H1 (cell line): Measurements from ENCODE around the gene OR8B2. TPM values are rescaled to one million over a fixed set of nuclear protein-coding genes. Genes with fewer than 3 reads are reported as not detected.

ENCODE experiments used
- CTCF ChIA-PET: fragments of 300-600 bp; sonication (Branson Sonifier 250); formaldehyde crosslinking; loops from one replicate; lab custom pipeline; 2021; ENCODE audit not compliant: partially characterized antibody; lab: Charles Lee
- POLR2A ChIA-PET: fragments of 300-600 bp; sonication (Branson Sonifier 250); formaldehyde crosslinking; loops from one replicate; lab custom pipeline; 2021; ENCODE audit warnings: inconsistent platforms; ENCODE audit not compliant: partially characterized antibody; lab: Charles Lee
- DNase-seq, 2 experiments: peaks; one replicate each; pipeline versions ENCODE4 v3.0.0 to v3.0.0-alpha.2; 2010 to 2022; ENCODE audit warnings: low spot score in 2 of 2, low read depth in 1 of 2, mixed read lengths in 1 of 2
- FAIRE-seq: peaks from 2 replicates; lab custom pipeline; 2011; peaks lifted over from hg19 to GRCh38; lab: Jason Lieb, UNC
- H2AFZ ChIP-seq: 2 replicates; pipeline ENCODE4 v1.8.1; 2012; ENCODE audit warnings: low read length, inconsistent platforms
- H2AK5ac ChIP-seq: 2 replicates; pipeline ENCODE4 v1.6.1; 2013; ENCODE audit warnings: low read depth, low read length
- H2BK120ac ChIP-seq: replicated peaks from 2 replicates; pipeline ENCODE3; 2013; ENCODE audit warnings: low read depth, low read length, inconsistent platforms
- H2BK12ac ChIP-seq: 2 replicates; pipeline ENCODE4 v1.6.1; 2013; ENCODE audit warnings: low read depth, low read length
- H2BK15ac ChIP-seq: 2 replicates; pipeline ENCODE4 v1.6.1; 2013; ENCODE audit warnings: low read length
- H2BK20ac ChIP-seq: 2 replicates; pipeline ENCODE4 v1.6.1; 2013; ENCODE audit warnings: low read length
- H2BK5ac ChIP-seq: 2 replicates; pipeline ENCODE4 v1.6.1; 2013; ENCODE audit warnings: low read depth, low read length
- H3K14ac ChIP-seq: 2 replicates; pipeline ENCODE4 v1.6.1; 2013; ENCODE audit warnings: inconsistent platforms; ENCODE audit not compliant: insufficient read length
- H3K18ac ChIP-seq: 2 replicates; pipeline ENCODE4 v1.6.1; 2013; ENCODE audit warnings: low read length; ENCODE audit errors: extremely low read depth
- H3K23ac ChIP-seq: 2 replicates; pipeline ENCODE4 v1.6.1; 2013; ENCODE audit warnings: inconsistent platforms; ENCODE audit not compliant: insufficient read length
- H3K23me2 ChIP-seq: 2 replicates; pipeline ENCODE4 v1.6.1; 2013; ENCODE audit warnings: low read depth, low read length
- H3K27ac ChIP-seq: 2 replicates; pipeline ENCODE4 v1.6.1; 2011; ENCODE audit warnings: low read depth, low read length, inconsistent platforms
- H3K27me3 ChIP-seq, 4 experiments: replicated peaks in 1 of 4; 1 replicate in 1 of 4; 2 replicates in 3 of 4; pipeline versions ENCODE4 v1.6.1 to v1.8.1; 2011 to 2013; ENCODE audit warnings: low read length in 3 of 4, mild to moderate bottlenecking in 3 of 4, inconsistent platforms in 2 of 4, mixed read lengths in 2 of 4, moderate library complexity in 1 of 4; ENCODE audit not compliant: control insufficient read depth in 3 of 4, insufficient read depth in 3 of 4; ENCODE audit errors: extremely low read depth in 1 of 4
- H3K36me3 ChIP-seq, 4 experiments: 2 replicates each; pipeline versions ENCODE4 v1.6.1 to v1.8.1; 2011 to 2013; ENCODE audit warnings: mild to moderate bottlenecking in 4 of 4, low read length in 3 of 4, moderate library complexity in 2 of 4, control low read depth in 1 of 4, inconsistent platforms in 1 of 4; ENCODE audit not compliant: insufficient read depth in 4 of 4, control insufficient read depth in 2 of 4
- H3K4ac ChIP-seq: replicated peaks from 2 replicates; pipeline ENCODE3; 2013; ENCODE audit warnings: low read length, low read depth, mixed read lengths, inconsistent platforms; ENCODE audit not compliant: insufficient read length
- H3K4me1 ChIP-seq, 4 experiments: replicated peaks in 1 of 4; 1 replicate in 1 of 4; 2 replicates in 3 of 4; pipeline versions ENCODE4 v1.6.1 to v1.8.1; 2011 to 2013; ENCODE audit warnings: low read length in 3 of 4, inconsistent platforms in 2 of 4, mixed read lengths in 1 of 4; ENCODE audit not compliant: insufficient read depth in 4 of 4, control insufficient read depth in 3 of 4
- H3K4me2 ChIP-seq, 2 experiments: 2 replicates each; pipeline versions ENCODE4 v1.6.1 to v1.8.1; 2011 to 2013; ENCODE audit warnings: low read depth in 2 of 2, low read length in 2 of 2, control low read depth in 1 of 2, inconsistent platforms in 1 of 2, mild to moderate bottlenecking in 1 of 2; ENCODE audit not compliant: insufficient read depth in 1 of 2
- H3K4me3 ChIP-seq, 4 experiments: fragments of 200-600, 300-600 bp in 1 of 4; sonication (generic), shearing (Covaris generic), sonication (Bioruptor Twin) in 1 of 4; 2 replicates each; pipeline versions ENCODE4 v1.5.1 to v1.8.1; 2011 to 2016; ENCODE audit warnings: low read length in 4 of 4, low read depth in 3 of 4, control low read depth in 2 of 4, inconsistent platforms in 2 of 4, mild to moderate bottlenecking in 2 of 4, mixed read lengths in 1 of 4, moderate library complexity in 1 of 4; ENCODE audit not compliant: insufficient read depth in 2 of 4; ENCODE audit errors: extremely low read depth in 1 of 4
- H3K56ac ChIP-seq: replicated peaks from 2 replicates; pipeline ENCODE3; 2013; ENCODE audit warnings: low read depth, mild to moderate bottlenecking, mixed read lengths, low read length, inconsistent platforms; ENCODE audit not compliant: insufficient read length
- H3K79me1 ChIP-seq: 2 replicates; pipeline ENCODE4 v1.6.1; 2013; ENCODE audit warnings: low read depth, low read length, control low read depth
- H3K79me2 ChIP-seq, 2 experiments: 2 replicates each; pipeline versions ENCODE4 v1.6.1 to v1.8.1; 2012 to 2013; ENCODE audit warnings: low read length in 2 of 2, mild to moderate bottlenecking in 2 of 2, inconsistent platforms in 1 of 2; ENCODE audit not compliant: insufficient read depth in 2 of 2, control insufficient read depth in 1 of 2
- H3K9ac ChIP-seq, 4 experiments: replicated peaks in 1 of 4; 1 replicate in 1 of 4; 2 replicates in 3 of 4; pipeline versions ENCODE4 v1.6.1 to v1.8.1; 2011 to 2013; ENCODE audit warnings: low read depth in 3 of 4, low read length in 3 of 4, control low read depth in 2 of 4, mild to moderate bottlenecking in 2 of 4, moderate library complexity in 2 of 4, inconsistent platforms in 1 of 4; ENCODE audit errors: extremely low read depth in 1 of 4
- H3K9me3 ChIP-seq, 2 experiments: 2 replicates each; pipeline versions ENCODE4 v1.6.1 to v1.8.1; 2012 to 2013; ENCODE audit warnings: mild to moderate bottlenecking in 2 of 2, moderate library complexity in 2 of 2, control low read depth in 1 of 2, inconsistent platforms in 1 of 2, low read depth in 1 of 2, low read length in 1 of 2, mixed read lengths in 1 of 2; ENCODE audit not compliant: insufficient read depth in 2 of 2
- H4K20me1 ChIP-seq, 2 experiments: replicated peaks in 1 of 2; 2 replicates each; pipeline versions ENCODE3 to v1.8.1; 2011 to 2013; ENCODE audit warnings: inconsistent platforms in 2 of 2, low read length in 2 of 2, mild to moderate bottlenecking in 1 of 2; ENCODE audit not compliant: insufficient read depth in 2 of 2, control insufficient read depth in 1 of 2
- H4K5ac ChIP-seq: 2 replicates; pipeline ENCODE4 v1.6.1; 2013; ENCODE audit warnings: low read length, low read depth, mixed read lengths, inconsistent platforms; ENCODE audit not compliant: insufficient read length
- H4K8ac ChIP-seq: 2 replicates; pipeline ENCODE4 v1.8.0; 2013; ENCODE audit warnings: mild to moderate bottlenecking, moderate library complexity, low read length, inconsistent platforms; ENCODE audit not compliant: insufficient read depth; ENCODE audit errors: extremely low read depth
- H4K91ac ChIP-seq: replicated peaks from 2 replicates; pipeline ENCODE3; 2013; ENCODE audit warnings: low read length, mixed read lengths, inconsistent platforms; ENCODE audit not compliant: insufficient read length
- ASH2L ChIP-seq: fragments of 200-600, 300-600 bp; sonication (generic); IDR thresholded peaks from one replicate; pipeline ENCODE4 v1.7.1; 2017; ENCODE audit warnings: low read length
- CBX5 ChIP-seq: fragments of 300-800, 300-1000 bp; sonication (generic); IDR thresholded peaks from 2 replicates; pipeline ENCODE4 v1.7.1; 2016; ENCODE audit warnings: antibody characterized with exemption, low read length, low read depth
- WGBS, 2 experiments: shearing (Covaris generic) in 1 of 2; methylation state at CpG; one replicate each; pipeline versions ENCODE4 v1.1.6 to v1.1.7; 2013 to 2015; ENCODE audit warnings: low lambda C conversion rate in 2 of 2, mixed read lengths in 2 of 2, inconsistent platforms in 1 of 2, low coverage in 1 of 2, missing lambda C conversion rate in 1 of 2; ENCODE audit not compliant: insufficient replicate concordance in 2 of 2, insufficient coverage in 1 of 2, insufficient read length in 1 of 2; ENCODE audit errors: extremely low coverage in 1 of 2, missing lambda C conversion rate in 1 of 2; 5-methylcytosine and 5-hydroxymethylcytosine counted together
- polyA plus RNA-seq, 7 experiments: library from polyadenylated mRNA; depleted of rRNA in 3 of 7; stranded (reverse) in 5 of 7; unstranded in 2 of 7; fragments of >200 nt in 5 of 7; fragments of 200-250 nt in 2 of 7; gene quantifications; 1 replicate in 5 of 7; 2 replicates in 1 of 7; 4 replicates in 1 of 7; pipeline versions ENCODE4 v1.2.1 to v1.2.3, GENCODE V29; 2011 to 2013; ENCODE audit warnings: missing spikeins in 2 of 7, mixed read lengths in 2 of 7
- total RNA-seq: library from RNA; stranded (reverse); fragmentation: NEBNext Ultra II Directional; extraction: Animal tissue kit (Norgen Biotek cat#: 25700); gene quantifications from 2 replicates; pipeline ENCODE4 v1.2.1, GENCODE V29; 2021

OR8B2 gene
- total and polyA plus RNA-seq, 2 of the 8 experiments (the other 6 are each of a cell fraction or from before 2014, with no cell fraction given) = not detected

GRCh38 chr11:124359566-124359965, 24.7 kb downstream of the OR8B2 start:
- Histone ChIP-seq H3K79me1 (no peaks in the 10 kb centered on the region), H3K36me3 (no peaks in the 10 kb centered on the region), H4K8ac (no peak overlapping the region), H4K20me1 (no peaks in the 10 kb centered on the region), H3K27me3 (no peaks in the 10 kb centered on the region), H4K5ac (no peak overlapping the region), H3K4me2 (no peak overlapping the region), H4K91ac (no peak overlapping the region), H2AFZ (no peak overlapping the region), H3K27ac (no peak overlapping the region), H2BK20ac (no peak overlapping the region), H3K4me3 (no peak overlapping the region), H3K4ac (no peak overlapping the region), H2AK5ac (no peak overlapping the region), H2BK120ac (no peak overlapping the region), H3K14ac (no peak overlapping the region), H3K79me2 (no peaks in the 10 kb centered on the region), H3K9ac (no peak overlapping the region), H3K23me2 (no peaks in the 10 kb centered on the region), H2BK15ac (no peak overlapping the region), H3K56ac (no peak overlapping the region), H2BK12ac (no peak overlapping the region), H3K4me1 (no peaks in the 10 kb centered on the region), H3K9me3 (no peaks in the 10 kb centered on the region), H3K18ac (no peak overlapping the region), H2BK5ac (no peak overlapping the region), H3K23ac (no peak overlapping the region)
- ChIA-PET POLR2A (no interaction called here), CTCF (interaction anchor here (0.9 to 1.0 kb wide), 2 partner anchors 55 to 165 kb away, joined by 3 to 4 read pairs; no protein-coding TSS in a partner anchor)
- no peak for FAIRE-seq
- WGBS, 2 experiments = 41% methylated on average over 2 of the region's 2 CpGs; no CpG with 5 or more reads in 1 of the 2 experiments
- DNase-seq = no peak
- no peak for TF ChIP-seq CBX5
- no peak for TF ChIP-seq ASH2L
